K562 (cell line): ENCODE data around the gene DUSP23. TPM values are rescaled to one million over a fixed set of nuclear protein-coding genes. Genes with fewer than 3 reads are reported as not detected.

Source experiments
- ATAC-seq: fragments of 200-7000 bp; cut with Tn5 transposase; 3 replicates; pipeline ENCODE4 v1.9.1; 2020; ENCODE audit warnings: moderate library complexity
- BruUV-seq: library from RNA; stranded (reverse); fragments of 400-500 nt; replicated peaks from 2 replicates; lab custom pipeline; 2021; lab: Mats Ljungman, UMichigan
- CTCF ChIA-PET: fragments of 300-600 bp; formaldehyde crosslinking; extraction: SDS; loops from one replicate; lab custom pipeline; 2021; ENCODE audit warnings: low intra/inter-chr PET ratio; lab: Yijun Ruan, JAX
- POLR2A ChIA-PET: fragments of 300-600, 350-650 bp; sonication (Branson Sonifier 250); formaldehyde crosslinking; extraction: SDS; loops from one replicate; lab custom pipeline; 2021; ENCODE audit warnings: antibody characterized with exemption, inconsistent platforms; lab: Yijun Ruan, JAX
- DNase-seq, 4 experiments: peaks; one replicate each; pipeline versions ENCODE4 v3.0.0 to v3.0.0-alpha.2; 2011 to 2018; ENCODE audit warnings: low spot score in 3 of 4, mixed read lengths in 3 of 4; ENCODE audit errors: extremely low read depth in 1 of 4
- FAIRE-seq: peaks from 2 replicates; lab custom pipeline; 2011; peaks lifted over from hg19 to GRCh38; lab: Jason Lieb, UNC
- H2AFZ ChIP-seq: 2 replicates; pipeline ENCODE4 v1.6.0; 2011; ENCODE audit warnings: low read depth, low read length, control low read depth, inconsistent platforms
- H3K27ac ChIP-seq: fragments of 200-600 bp; 3 replicates; pipeline ENCODE4 v1.8.0; 2011; ENCODE audit warnings: low read depth, mild to moderate bottlenecking, control low read depth, inconsistent platforms, low read length, moderate library complexity, mixed read lengths; ENCODE audit errors: extremely low read depth
- H3K27me3 ChIP-seq, 2 experiments: fragments of 300-600 bp in 1 of 2; 2 replicates in 1 of 2; 3 replicates in 1 of 2; pipeline versions ENCODE4 v1.6.0 to v1.8.0; 2011; ENCODE audit warnings: inconsistent platforms in 2 of 2, low read length in 2 of 2, mild to moderate bottlenecking in 1 of 2, mixed read lengths in 1 of 2, moderate library complexity in 1 of 2; ENCODE audit not compliant: control insufficient read depth in 2 of 2, insufficient read depth in 2 of 2
- H3K36me3 ChIP-seq: fragments of 300-600 bp; 3 replicates; pipeline ENCODE4 v1.8.0; 2011; ENCODE audit warnings: mild to moderate bottlenecking, low read length, inconsistent platforms; ENCODE audit not compliant: control insufficient read depth, insufficient read depth
- H3K4me1 ChIP-seq, 2 experiments: fragments of 200-600 bp in 1 of 2; replicated peaks in 1 of 2; 2 replicates in 1 of 2; 3 replicates in 1 of 2; pipeline versions ENCODE4 v1.5.1 to v1.8.0; 2011; ENCODE audit warnings: inconsistent platforms in 2 of 2, low read length in 2 of 2, mild to moderate bottlenecking in 1 of 2, mixed read lengths in 1 of 2, moderate library complexity in 1 of 2; ENCODE audit not compliant: control insufficient read depth in 2 of 2, insufficient read depth in 2 of 2
- H3K4me2 ChIP-seq: 2 replicates; pipeline ENCODE4 v1.6.1; 2011; ENCODE audit warnings: low read length, control low read depth, inconsistent platforms, mixed read lengths; ENCODE audit not compliant: insufficient read depth
- H3K4me3 ChIP-seq: fragments of 200-600 bp; sonication (generic), shearing (Covaris generic); 2 replicates; pipeline ENCODE4 v1.5.1; 2016; ENCODE audit warnings: control low read depth, inconsistent platforms
- H3K79me2 ChIP-seq: fragments of 200-600 bp; 3 replicates; pipeline ENCODE4 v1.8.0; 2011; ENCODE audit warnings: low read length, inconsistent platforms; ENCODE audit not compliant: control insufficient read depth, insufficient read depth
- H3K9ac ChIP-seq, 2 experiments: 2 replicates each; pipeline versions ENCODE4 v1.6.0 to v1.6.1; 2011; ENCODE audit warnings: low read depth in 2 of 2, low read length in 2 of 2, control low read depth in 1 of 2, inconsistent platforms in 1 of 2, mild to moderate bottlenecking in 1 of 2, mixed read lengths in 1 of 2; ENCODE audit not compliant: insufficient read depth in 1 of 2
- H3K9me1 ChIP-seq: one replicate; pipeline ENCODE4 v1.6.0; 2011; ENCODE audit warnings: inconsistent platforms, mild to moderate bottlenecking, low read length, moderate library complexity; ENCODE audit not compliant: control insufficient read depth, insufficient read depth
- H3K9me3 ChIP-seq: replicated peaks from 2 replicates; pipeline ENCODE4 v1.5.1; 2011; ENCODE audit warnings: low read depth, low read length, inconsistent platforms; ENCODE audit not compliant: control insufficient read depth, insufficient read depth
- H4K20me1 ChIP-seq: replicated peaks from 2 replicates; pipeline ENCODE4 v1.6.1; 2011; ENCODE audit warnings: low read length, inconsistent platforms, mixed read lengths; ENCODE audit not compliant: control insufficient read depth, insufficient read depth
- CHD1 ChIP-seq: fragments of 200-600 bp; sonication (generic); IDR thresholded peaks from one replicate; pipeline ENCODE4 v1.6.1; 2012; ENCODE audit warnings: mild to moderate bottlenecking, moderate library complexity, low read length, inconsistent platforms
- PHB ChIP-seq: fragments of 250-450 bp; sonication (Bioruptor Pico); IDR thresholded peaks from 2 replicates; pipeline ENCODE4 v1.5.0; 2021
- REST ChIP-seq, 2 experiments: fragments of 450-650 bp; formaldehyde crosslinking in 1 of 2; IDR thresholded peaks; 2 replicates each; pipeline versions ENCODE4 v1.4.0 to v1.6.1; 2014 to 2020; ENCODE audit warnings: mild to moderate bottlenecking in 2 of 2, borderline replicate concordance in 1 of 2, low read depth in 1 of 2
- SP2 ChIP-seq: IDR thresholded peaks from 2 replicates; pipeline ENCODE4 v1.6.1; 2011; ENCODE audit warnings: mild to moderate bottlenecking, low read depth, low read length, moderate library complexity; ENCODE audit not compliant: poor library complexity, severe bottlenecking; ENCODE audit errors: extremely low read depth
- ZNF140 ChIP-seq: fragments of 250-450 bp; sonication (Bioruptor Pico); IDR thresholded peaks from 2 replicates; pipeline ENCODE4 v1.8.0; 2021; ENCODE audit warnings: moderate library complexity, mild to moderate bottlenecking, inconsistent platforms
- WGBS: fragments of 100-300 bp; shearing (Covaris generic); methylation state at CpG from one replicate; pipeline ENCODE4 v1.1.6; 2016; ENCODE audit warnings: low coverage, mixed read lengths; ENCODE audit not compliant: insufficient coverage; ENCODE audit errors: missing lambda C conversion rate; 5-methylcytosine and 5-hydroxymethylcytosine counted together
- in situ Hi-C: fragments of 300-500 bp; cut with MboI; formaldehyde crosslinking; loops from 4 replicates; pipeline ENCODE4 v1.15.0; 2018; ENCODE audit warnings: inconsistent platforms, mixed read lengths
- intact Hi-C: fragments of 100-400 bp; cut with micrococcal nuclease; formaldehyde crosslinking; loops from 2 replicates; pipeline ENCODE4 v1.14.2; 2022
- polyA plus RNA-seq, 8 experiments: library from polyadenylated mRNA; depleted of rRNA in 4 of 8; stranded (reverse) in 5 of 8; unstranded in 3 of 8; fragments of >200 nt; fragmentation: Nextera tagmentation in 2 of 8; fragmentation: Illumina TruSeq in 1 of 8; extraction: Ambion mirVana in 2 of 8; extraction: Trizol in 1 of 8; gene quantifications; 2 replicates each; pipeline versions ENCODE4 v1.2.1 to v1.2.3, GENCODE V29; 2011 to 2014; ENCODE audit warnings: inconsistent platforms in 1 of 8, missing spikeins in 1 of 8
- total RNA-seq, 7 experiments: library from RNA; depleted of rRNA in 6 of 7; stranded (reverse); fragments of >200 nt in 6 of 7; fragmentation: Illumina TruSeq in 2 of 7; extraction: Trizol in 2 of 7; gene quantifications; 2 replicates each; pipeline versions ENCODE4 v1.2.1 to v1.2.3, GENCODE V29; 2011 to 2021; ENCODE audit warnings: low replicate concordance in 1 of 7
- TF ChIP-seq, protein P1 (sequence below): sonication (generic); formaldehyde crosslinking; IDR thresholded peaks from 2 replicates; pipeline ENCODE4 v1.9.0; 2022; ENCODE audit warnings: mild to moderate bottlenecking, missing genetic modification reagents

Gene DUSP23
- total and polyA plus RNA-seq, 9 of the 15 experiments (the other 6 are each of a cell fraction or from before 2014, with no cell fraction given), result 1.0 to 34.8 (median 13.7) TPM

DNA sequence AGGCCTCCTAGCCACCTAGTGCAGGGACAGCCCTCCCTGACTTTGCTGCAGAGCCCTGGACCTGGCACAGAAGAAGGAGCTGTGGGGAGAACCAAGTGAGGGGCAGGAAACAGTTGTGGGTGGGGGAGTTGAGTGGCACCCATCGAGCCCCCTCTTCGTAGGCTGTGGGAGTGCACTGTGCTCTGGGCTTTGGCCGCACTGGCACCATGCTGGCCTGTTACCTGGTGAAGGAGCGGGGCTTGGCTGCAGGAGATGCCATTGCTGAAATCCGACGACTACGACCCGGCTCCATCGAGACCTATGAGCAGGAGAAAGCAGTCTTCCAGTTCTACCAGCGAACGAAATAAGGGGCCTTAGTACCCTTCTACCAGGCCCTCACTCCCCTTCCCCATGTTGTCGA is 1.2 kb downstream of the DUSP23 start:
- no peak for FAIRE-seq
- POLR2A ChIA-PET, result interaction anchor here (0.5 to 1.8 kb wide), 3 partner anchors 16 to 359 kb away, joined by 3 to 7 read pairs (median 6); no protein-coding TSS in a partner anchor

DNA sequence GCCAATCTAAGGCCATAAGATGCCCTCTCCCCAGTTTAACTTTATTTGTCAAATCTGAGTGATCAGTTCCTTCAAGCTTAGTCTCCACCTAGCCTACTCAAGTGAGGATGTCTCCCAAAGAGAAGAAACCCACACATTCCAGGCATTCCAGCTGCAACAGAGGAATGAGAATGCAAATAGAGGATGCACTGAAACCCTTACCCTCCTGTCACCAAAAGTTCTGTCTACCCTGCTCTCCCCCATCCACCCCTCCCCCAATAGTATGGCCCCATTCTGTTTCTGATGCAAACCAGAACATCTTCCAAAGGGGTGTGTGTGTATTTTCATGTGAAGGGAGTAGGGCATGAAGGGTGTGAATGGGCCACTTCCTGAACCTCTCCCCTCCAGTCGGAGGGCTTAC is 3.0 kb downstream of the DUSP23 start:
- in situ Hi-C loops, result no loop called here
- H3K4me2 ChIP-seq, result no peak overlapping the region
- FAIRE-seq, result no peak
- BruUV-seq, result no TSS peak
- H3K27me3 ChIP-seq, result 0 out of 5 replicates have a peak, but pooled peaks cover 0 to 1% of the 10 kb centered on the region in 2 experiments
- peaks cover 0 to 17% of the 10 kb centered on the region in 2 experiments; a peak in 3 of 5 replicates for H3K4me1 ChIP-seq
- ATAC-seq, result no peak
- H3K36me3 ChIP-seq, result no peaks in the 10 kb centered on the region
- POLR2A ChIA-PET, result interaction anchor here (0.6 to 1.8 kb wide), 2 partner anchors 15 to 216 kb away, joined by 5 to 7 read pairs; no protein-coding TSS in a partner anchor
- no peak overlapping the region for H3K4me3 ChIP-seq
- intact Hi-C loops, result loop anchor here (5.0 kb wide), 4 partner anchors 34 to 224 kb away; partner anchors contain the start of gene IGSF9
- CTCF ChIA-PET, result no interaction called here
- WGBS, result 0% methylated on average over 1 of the region's 1 CpG
- H3K9ac ChIP-seq, result no peak overlapping the region
- no peak overlapping the region for H2AFZ ChIP-seq
- no peaks in the 10 kb centered on the region; the same call in 2 of the 3 replicates for H3K79me2 ChIP-seq
- H3K9me3 ChIP-seq, result no peaks in the 10 kb centered on the region
- no peak overlapping the region for H3K27ac ChIP-seq
- no peak for DNase-seq
- H4K20me1 ChIP-seq, result no peaks in the 10 kb centered on the region; the same call in 1 of the 2 replicates
- H3K9me1 ChIP-seq, result no peaks in the 10 kb centered on the region
- TF ChIP-seq ZNF140 (CRISPR knock-in tag) (no peak), REST (IDR thresholded peaks at IDR 0.05; ENCODE audit: borderline replicate concordance) (no peak), REST (CRISPR knock-in tag; IDR thresholded peaks at IDR 0.05; ENCODE audit: low read depth) (no peak)

More for the DNA sequence above, 1.2 kb downstream of the DUSP23 start:
- Histone ChIP-seq H3K9ac (0 out of 4 replicates have a peak overlapping the region, but pooled peaks of 1 of the 2 experiments have one; percentile 1), H3K27ac (no peak overlapping the region), H3K9me3 (no peaks in the 10 kb centered on the region), H3K27me3 (0 out of 5 replicates have a peak, but pooled peaks cover 0 to 3% of the 10 kb centered on the region in 2 experiments), H3K79me2 (no peaks in the 10 kb centered on the region; the same call in 2 of the 3 replicates), H3K4me1 (peaks cover 0 to 17% of the 10 kb centered on the region in 2 experiments; a peak in 3 of 5 replicates), H4K20me1 (no peaks in the 10 kb centered on the region; the same call in 1 of the 2 replicates), H3K4me2 (0 out of 2 replicates have a peak overlapping the region, but pooled peaks have one; percentile 80), H3K4me3 (no peak overlapping the region), H3K36me3 (no peaks in the 10 kb centered on the region), H2AFZ (no peak overlapping the region), H3K9me1 (no peaks in the 10 kb centered on the region)
- 89% methylated on average over 6 of the region's 12 CpGs for WGBS
- ATAC-seq (no peak), DNase-seq (no peak)
- BruUV-seq, result no TSS peak
- TF ChIP-seq, protein P1, sequence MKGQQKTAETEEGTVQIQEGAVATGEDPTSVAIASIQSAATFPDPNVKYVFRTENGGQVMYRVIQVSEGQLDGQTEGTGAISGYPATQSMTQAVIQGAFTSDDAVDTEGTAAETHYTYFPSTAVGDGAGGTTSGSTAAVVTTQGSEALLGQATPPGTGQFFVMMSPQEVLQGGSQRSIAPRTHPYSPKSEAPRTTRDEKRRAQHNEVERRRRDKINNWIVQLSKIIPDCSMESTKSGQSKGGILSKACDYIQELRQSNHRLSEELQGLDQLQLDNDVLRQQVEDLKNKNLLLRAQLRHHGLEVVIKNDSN (CRISPR knock-in tag), result no peak
- TF ChIP-seq PHB (CRISPR knock-in tag), result no peak
- no peak for TF ChIP-seq SP2
- no peak for TF ChIP-seq CHD1
- CTCF ChIA-PET, result no interaction called here
- in situ Hi-C loops, result no loop called here
- intact Hi-C loops, result loop anchor here (5.0 kb wide), 4 partner anchors 35 to 225 kb away; partner anchors contain the start of gene IGSF9
